Suprapubic skin (tissue), 4 donors: Measurements from ENCODE around the gene TADA1.
"Not testable (repeated sequence)": the region's sequence is repeated elsewhere in the genome, so short reads cannot be mapped to it uniquely, and the experiment has no call there.

Experiments used
- CTCF ChIP-seq, 2 donors: fragments of 200-600 bp in 1 of 2; fragments of 450-650 bp in 1 of 2; sonication (generic) in 1 of 2; IDR thresholded peaks; one replicate each; pipeline ENCODE4 v1.5.1; 2016 to 2019; ENCODE audit warnings: antibody characterized with exemption in 2 of 2, mild to moderate bottlenecking in 1 of 2, moderate library complexity in 1 of 2
- EP300 ChIP-seq: sonication (generic); formaldehyde crosslinking; IDR thresholded peaks from one replicate; pipeline ENCODE4 v1.6.1; 2017; ENCODE audit warnings: antibody characterized with exemption
- POLR2A ChIP-seq, 2 donors: fragments of 450-650 bp; IDR thresholded peaks; one replicate each; pipeline ENCODE4 v1.6.1; 2017; ENCODE audit warnings: antibody characterized with exemption in 2 of 2, mild to moderate bottlenecking in 2 of 2, moderate library complexity in 2 of 2
- POLR2AphosphoS5 ChIP-seq, 3 donors: sonication (generic); formaldehyde crosslinking; IDR thresholded peaks; one replicate each; pipeline ENCODE4 v1.6.1; 2017; ENCODE audit warnings: antibody characterized with exemption in 3 of 3

- not testable (repeated sequence) for TF ChIP-seq CTCF (IDR thresholded peaks at IDR 0.05); POLR2AphosphoS5 (IDR thresholded peaks at IDR 0.05); POLR2A (IDR thresholded peaks at IDR 0.05); EP300
Measured at GRCh38 chr1:166829762-166830161, 46.3 kb downstream of the TADA1 start.
